HUES64 (cell line): ENCODE measurements around the gene FAM184A.
"Not testable (repeated sequence)": the region's sequence is repeated elsewhere in the genome, so short reads cannot be mapped to it uniquely, and the experiment has no call there.

Source experiments
- H3K27ac ChIP-seq: 2 replicates; pipeline ENCODE4 v1.7.0; 2013; ENCODE audit warnings: low read depth, low read length, inconsistent platforms
- H3K27me3 ChIP-seq: 2 replicates; pipeline ENCODE4 v1.6.1; 2013; ENCODE audit warnings: mild to moderate bottlenecking, low read length; ENCODE audit not compliant: insufficient read depth
- H3K36me3 ChIP-seq: 2 replicates; pipeline ENCODE4 v1.6.1; 2013; ENCODE audit warnings: mild to moderate bottlenecking, low read length; ENCODE audit not compliant: insufficient read depth
- H3K4me1 ChIP-seq: 2 replicates; pipeline ENCODE4 v1.6.1; 2013; ENCODE audit warnings: mild to moderate bottlenecking, low read length, moderate library complexity; ENCODE audit not compliant: insufficient read depth
- H3K4me3 ChIP-seq: 2 replicates; pipeline ENCODE4 v1.5.1; 2013; ENCODE audit warnings: mild to moderate bottlenecking, low read length, moderate library complexity
- H3K9ac ChIP-seq: 2 replicates; pipeline ENCODE4 v1.6.1; 2013; ENCODE audit warnings: mild to moderate bottlenecking, low read depth, low read length
- H3K9me3 ChIP-seq: 2 replicates; pipeline ENCODE4 v1.6.1; 2013; ENCODE audit warnings: low read depth, low read length; ENCODE audit not compliant: insufficient read depth
- WGBS: fragments of 150-250, 120-280 bp; methylation state at CpG from one replicate; pipeline ENCODE4 v1.1.7; 2013; ENCODE audit warnings: missing lambda C conversion rate; 5-methylcytosine and 5-hydroxymethylcytosine counted together

The FAM184A gene

DNA sequence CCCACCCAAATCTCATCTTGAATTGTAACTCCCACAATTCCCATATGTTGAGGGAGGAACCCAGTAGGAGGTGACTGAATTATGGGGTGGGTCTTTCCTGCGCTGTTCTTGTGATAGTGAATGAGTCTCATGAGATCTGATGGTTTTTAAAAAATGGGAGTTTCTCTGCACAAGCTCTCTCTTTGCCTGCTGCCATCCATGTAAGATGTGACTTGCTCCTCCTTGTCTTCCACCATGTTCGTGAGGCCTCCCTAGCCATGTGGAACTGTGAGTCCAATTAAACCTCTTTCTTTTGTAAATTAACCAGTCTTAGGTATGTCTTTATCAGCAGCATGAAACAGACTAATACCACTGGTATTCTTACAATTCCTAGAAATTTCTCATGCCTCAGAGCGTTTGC, 69.2 kb downstream of the FAM184A start:
- 96% methylated on average over 3 of the region's 3 CpGs for WGBS
- not testable (repeated sequence) for H3K4me1 ChIP-seq, H3K4me3 ChIP-seq, H3K27ac ChIP-seq, H3K9ac ChIP-seq, H3K27me3 ChIP-seq, H3K9me3 ChIP-seq
- H3K36me3 ChIP-seq = peaks cover 20% of the 10 kb centered on the region

DNA sequence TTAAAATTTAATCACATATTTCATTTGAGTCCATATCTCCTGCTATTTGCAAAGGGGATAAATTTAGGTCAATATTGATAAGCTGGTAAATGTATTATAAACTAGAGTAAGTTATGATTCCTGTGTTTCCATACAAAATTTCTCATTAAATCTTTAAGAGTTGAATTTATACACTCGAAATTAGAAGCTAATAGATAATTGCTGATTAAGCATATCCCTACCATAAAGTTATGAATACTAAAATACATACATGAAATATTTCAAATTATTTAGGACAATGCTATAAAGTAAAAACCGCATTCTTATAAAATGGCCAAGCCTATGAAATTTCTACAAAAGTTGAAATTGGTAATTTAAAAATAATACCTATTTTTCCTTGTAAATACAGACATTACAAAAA, 71.5 kb downstream of the FAM184A start:
- no peak overlapping the region for H3K9ac ChIP-seq
- peaks cover 6% of the 10 kb centered on the region for H3K9me3 ChIP-seq
- peaks cover 20% of the 10 kb centered on the region for H3K36me3 ChIP-seq
- no peaks in the 10 kb centered on the region for H3K4me1 ChIP-seq
- no peak overlapping the region for H3K4me3 ChIP-seq
- WGBS = no CpG with 5 or more reads among the region's 2 CpGs
- no peaks in the 10 kb centered on the region for H3K27me3 ChIP-seq
- H3K27ac ChIP-seq = no peak overlapping the region

DNA sequence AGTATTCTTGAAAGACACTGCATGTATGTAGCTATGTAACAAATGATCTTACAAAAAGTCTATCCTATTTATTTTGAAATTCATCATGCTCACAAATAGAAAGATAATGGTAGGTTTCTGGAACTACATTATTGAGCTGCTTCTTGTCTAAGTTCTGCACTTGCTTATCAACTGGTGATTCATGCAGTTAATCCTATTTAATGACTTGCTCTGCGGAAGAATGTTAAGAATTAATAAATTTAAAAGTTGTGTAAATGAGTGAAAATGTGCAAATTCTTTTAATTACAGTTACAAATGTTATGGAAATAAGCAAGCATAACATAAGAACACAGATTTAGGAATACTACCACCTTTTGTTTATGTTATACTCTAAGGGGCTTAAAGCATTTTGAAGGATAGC, 76.4 kb downstream of the FAM184A start:
- Histone ChIP-seq H3K27ac (no peak overlapping the region), H3K4me1 (no peaks in the 10 kb centered on the region), H3K36me3 (no peaks in the 10 kb centered on the region), H3K9me3 (no peaks in the 10 kb centered on the region), H3K4me3 (no peak overlapping the region), H3K9ac (no peak overlapping the region), H3K27me3 (no peaks in the 10 kb centered on the region)
- WGBS = 100% methylated on average over 1 of the region's 1 CpG

DNA sequence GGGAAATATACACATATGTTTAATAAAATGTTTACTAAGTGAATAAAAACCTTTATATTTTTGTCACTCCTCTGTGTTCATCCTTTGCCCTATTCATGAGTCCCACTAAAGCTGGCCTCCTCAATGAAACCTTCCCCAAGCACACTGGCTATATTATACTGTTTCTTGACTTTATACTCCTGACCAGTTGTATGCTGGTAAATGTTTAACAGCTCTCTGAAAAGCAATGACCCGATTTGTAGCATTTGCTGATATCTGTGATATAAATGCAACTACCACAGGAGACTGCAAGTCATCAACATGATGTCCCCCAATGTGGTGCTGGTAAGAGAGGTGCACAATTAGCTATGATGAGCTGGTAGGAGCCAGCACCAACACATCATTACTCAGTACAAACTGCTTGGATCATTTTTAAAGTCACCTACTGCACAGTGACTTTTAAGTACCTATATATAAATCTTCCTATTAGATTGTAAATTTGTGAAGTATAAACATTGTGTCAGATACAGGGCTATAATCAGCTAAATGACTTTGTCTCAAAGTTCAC, 78.9 kb downstream of the FAM184A start:
- no peak overlapping the region for H3K4me3 ChIP-seq
- H3K9ac ChIP-seq = no peak overlapping the region
- H3K27me3 ChIP-seq = no peaks in the 10 kb centered on the region
- H3K4me1 ChIP-seq = no peaks in the 10 kb centered on the region
- H3K9me3 ChIP-seq = no peaks in the 10 kb centered on the region
- 92% methylated on average over 1 of the region's 1 CpG for WGBS
- no peak overlapping the region for H3K27ac ChIP-seq
- no peaks in the 10 kb centered on the region for H3K36me3 ChIP-seq

DNA sequence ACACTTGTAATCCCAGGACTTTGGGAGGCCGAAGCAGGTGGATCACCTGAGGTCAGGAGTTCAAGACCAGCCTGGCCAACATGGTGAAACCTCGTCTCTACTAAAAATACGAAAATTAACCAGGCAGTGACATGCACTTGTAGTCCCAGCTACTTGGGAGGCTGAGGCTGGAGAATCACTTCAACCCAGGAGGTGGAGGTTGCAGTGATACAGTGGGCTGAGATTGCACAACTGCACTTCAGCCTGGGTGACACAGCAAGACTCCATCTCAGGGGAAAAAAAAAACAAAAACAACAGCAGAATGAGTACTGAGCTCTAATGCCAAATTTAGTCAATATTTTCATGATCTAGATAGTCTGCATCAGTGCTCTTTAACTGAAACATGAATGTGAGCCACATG, 81.0 kb downstream of the FAM184A start:
- H3K36me3 ChIP-seq, H3K27ac ChIP-seq, H3K9ac ChIP-seq, H3K4me1 ChIP-seq, H3K9me3 ChIP-seq, H3K27me3 ChIP-seq, H3K4me3 ChIP-seq: not testable (repeated sequence)
- 95% methylated on average over 3 of the region's 3 CpGs for WGBS

DNA sequence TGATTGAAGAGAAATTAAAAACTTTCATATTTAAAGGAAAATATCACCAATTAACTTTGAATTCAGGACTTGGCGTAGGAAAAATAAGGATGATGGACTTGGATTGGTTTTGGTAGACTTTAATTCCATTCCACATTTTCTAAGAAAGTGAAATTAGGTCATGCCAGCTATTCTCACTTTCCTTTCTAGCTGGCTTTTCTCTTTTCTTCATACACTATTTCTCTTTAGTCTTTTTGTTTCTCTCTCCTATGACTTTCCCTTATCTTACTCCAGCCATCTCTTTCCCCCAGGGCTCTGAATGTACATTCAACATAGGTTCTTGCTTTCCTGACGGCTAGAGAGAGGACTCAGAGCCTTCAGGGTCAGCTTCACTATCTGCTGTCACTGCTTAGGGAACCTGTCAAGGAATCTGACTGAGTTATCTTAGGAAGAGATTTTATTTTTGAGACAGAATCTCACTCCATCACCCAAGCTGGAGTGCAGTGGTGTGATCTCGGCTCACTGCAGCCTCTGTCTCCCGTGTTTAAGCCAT, 82.1 kb downstream of the FAM184A start:
- Histone ChIP-seq H3K4me1 (no peaks in the 10 kb centered on the region), H3K9ac (no peak overlapping the region), H3K9me3 (no peaks in the 10 kb centered on the region), H3K4me3 (no peak overlapping the region), H3K27me3 (no peaks in the 10 kb centered on the region), H3K36me3 (no peaks in the 10 kb centered on the region), H3K27ac (no peak overlapping the region)
- 93% methylated on average over 3 of the region's 4 CpGs for WGBS

DNA sequence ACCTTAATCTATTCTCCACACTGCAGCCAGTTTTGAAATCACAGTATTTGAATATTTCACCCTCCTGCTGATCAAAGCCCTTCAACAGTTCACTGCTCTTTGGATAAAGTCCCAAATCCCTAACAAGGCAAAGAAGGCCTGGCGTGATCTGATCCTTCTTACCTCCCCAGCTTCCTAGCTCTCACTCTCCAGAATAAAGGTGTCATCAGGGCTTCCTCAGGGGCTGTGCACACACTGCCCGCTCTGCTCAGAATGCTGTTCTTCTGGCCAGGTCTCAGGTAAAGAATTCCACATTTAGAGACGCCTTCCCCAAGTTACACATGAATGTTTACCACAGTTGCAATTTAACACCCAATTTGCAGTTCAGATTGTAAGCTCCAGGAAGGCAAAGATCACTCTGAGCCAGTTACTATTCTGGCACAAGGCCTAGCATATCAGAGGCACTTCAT, 84.6 kb downstream of the FAM184A start:
- no peak overlapping the region for H3K4me3 ChIP-seq
- no peak overlapping the region for H3K9ac ChIP-seq
- H3K4me1 ChIP-seq = no peaks in the 10 kb centered on the region
- H3K36me3 ChIP-seq = no peaks in the 10 kb centered on the region
- no peaks in the 10 kb centered on the region for H3K9me3 ChIP-seq
- no peaks in the 10 kb centered on the region for H3K27me3 ChIP-seq
- H3K27ac ChIP-seq = no peak overlapping the region
- WGBS = 83% methylated on average over 3 of the region's 3 CpGs

DNA sequence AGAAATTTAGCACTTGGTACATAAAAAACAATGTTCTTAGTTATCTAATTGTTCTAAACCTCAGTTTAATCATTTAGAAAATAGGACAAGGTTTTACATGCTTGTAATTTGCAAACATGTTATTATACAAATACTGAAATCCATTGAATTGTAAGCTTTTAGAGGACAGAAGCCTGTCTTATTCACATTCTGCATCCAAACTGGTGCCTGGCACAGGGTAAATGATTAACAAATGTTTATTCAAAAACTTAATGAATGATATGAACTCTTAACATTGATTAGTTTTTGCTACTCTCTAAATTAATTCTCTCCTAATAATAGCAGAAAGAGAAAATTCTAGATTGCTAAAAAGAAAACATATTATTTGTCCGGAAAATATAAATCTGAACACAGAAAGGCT, 85.1 kb downstream of the FAM184A start:
- Histone ChIP-seq H3K4me1 (no peaks in the 10 kb centered on the region), H3K36me3 (no peaks in the 10 kb centered on the region), H3K27me3 (no peaks in the 10 kb centered on the region), H3K9me3 (no peaks in the 10 kb centered on the region), H3K27ac (no peak overlapping the region), H3K4me3 (no peak overlapping the region), H3K9ac (no peak overlapping the region)
- whole genome bisulfite sequencing = 92% methylated on average over 1 of the region's 1 CpG

DNA sequence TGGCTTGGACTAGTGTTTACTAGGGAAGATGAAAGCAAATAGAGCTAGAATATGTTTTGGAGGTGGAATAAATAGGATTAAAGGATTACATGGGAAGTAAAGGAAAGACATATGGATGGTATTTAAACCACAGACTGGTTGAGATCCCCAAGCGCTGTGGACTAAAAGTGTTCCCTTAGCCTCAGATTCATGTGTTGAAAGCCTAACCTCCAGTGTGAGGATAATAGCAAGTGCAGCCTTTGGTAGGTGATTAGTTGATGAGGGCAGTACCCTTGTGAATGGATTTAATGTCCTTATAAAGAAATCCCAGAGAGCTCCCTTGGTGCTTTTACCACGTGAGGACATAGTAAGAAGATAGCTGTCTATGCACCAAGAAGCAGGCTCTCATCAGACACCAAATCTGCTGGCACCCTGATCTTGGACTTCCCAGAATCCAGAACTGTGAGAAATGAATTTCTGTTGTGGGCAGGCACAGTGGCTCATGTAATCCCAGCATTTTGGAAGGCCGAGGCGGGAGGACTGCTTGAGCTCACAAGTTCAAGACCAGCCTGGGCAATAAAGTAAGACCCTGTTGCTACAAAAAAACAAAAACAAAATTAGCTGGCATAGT, 86.2 kb downstream of the FAM184A start:
- no peak overlapping the region for H3K9ac ChIP-seq
- H3K27ac ChIP-seq = no peak overlapping the region
- 96% methylated on average over 4 of the region's 4 CpGs for WGBS
- H3K4me3 ChIP-seq = no peak overlapping the region
- no peaks in the 10 kb centered on the region for H3K9me3 ChIP-seq
- H3K36me3 ChIP-seq = no peaks in the 10 kb centered on the region
- H3K4me1 ChIP-seq = no peaks in the 10 kb centered on the region
- H3K27me3 ChIP-seq = no peaks in the 10 kb centered on the region

DNA sequence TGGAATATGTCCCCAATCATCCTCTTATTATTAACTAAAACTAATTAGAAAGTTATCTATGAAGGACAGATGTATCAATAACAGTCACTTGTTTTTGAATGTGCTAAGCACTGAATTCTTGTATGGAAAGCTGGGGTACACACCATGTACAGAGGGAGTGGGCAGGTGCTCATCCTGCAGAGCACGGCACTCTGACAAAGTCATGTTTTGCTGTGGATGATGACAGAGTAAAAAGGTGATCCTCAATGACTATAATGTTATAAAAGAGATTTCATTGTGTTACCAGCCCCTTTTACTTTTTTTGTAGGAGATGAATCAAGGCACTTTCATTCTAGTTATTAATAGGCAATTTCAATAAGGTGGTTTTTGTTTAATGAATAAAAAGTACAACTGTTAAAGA, 92.2 kb downstream of the FAM184A start:
- Histone ChIP-seq H3K4me1 (no peaks in the 10 kb centered on the region), H3K27ac (no peak overlapping the region), H3K27me3 (no peaks in the 10 kb centered on the region), H3K4me3 (no peak overlapping the region), H3K9ac (no peak overlapping the region), H3K9me3 (no peaks in the 10 kb centered on the region), H3K36me3 (no peaks in the 10 kb centered on the region)
- 94% methylated on average over 1 of the region's 1 CpG for WGBS

DNA sequence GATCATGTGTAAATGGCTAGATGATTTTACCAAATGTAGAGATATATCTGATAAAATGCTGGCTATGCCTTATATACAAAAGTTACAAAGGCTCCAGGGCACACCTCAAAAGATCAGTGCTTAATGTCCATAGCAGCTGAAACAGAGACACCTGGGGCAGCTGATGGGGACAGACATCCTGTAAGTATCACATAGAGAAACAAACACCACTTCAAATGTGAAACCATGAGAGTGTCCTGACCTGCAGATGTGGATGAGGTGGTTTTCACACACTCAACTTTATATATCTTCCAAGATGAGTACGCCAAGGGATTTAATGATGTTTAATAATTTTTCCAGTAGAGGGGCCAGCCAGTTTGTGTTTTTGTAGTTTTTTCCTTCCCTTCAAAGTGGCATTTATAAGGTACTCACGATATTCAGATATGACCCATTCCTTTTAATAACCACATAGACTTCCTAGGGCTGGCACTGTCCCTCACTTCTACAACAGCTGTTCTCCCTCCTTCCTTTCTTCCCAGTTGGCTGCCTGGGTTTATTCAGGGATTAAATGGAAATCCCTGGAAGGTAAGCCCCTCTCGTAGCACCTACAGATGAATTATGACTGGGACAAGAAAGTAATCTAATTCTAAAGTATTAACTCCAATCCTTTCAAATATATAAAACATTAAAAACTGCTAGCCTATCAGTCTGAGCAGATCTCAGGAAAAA, 93.2 kb downstream of the FAM184A start:
- H3K36me3 ChIP-seq = no peaks in the 10 kb centered on the region
- 100% methylated on average over 1 of the region's 3 CpGs for WGBS
- H3K9ac ChIP-seq = no peak overlapping the region
- H3K27ac ChIP-seq = no peak overlapping the region
- H3K4me1 ChIP-seq = no peaks in the 10 kb centered on the region
- H3K27me3 ChIP-seq = no peaks in the 10 kb centered on the region
- H3K9me3 ChIP-seq = no peaks in the 10 kb centered on the region
- no peak overlapping the region for H3K4me3 ChIP-seq
